Endothelial cell of umbilical vein (primary cell): ENCODE measurements around the gene AK8. TPM values are rescaled to one million over a fixed set of nuclear protein-coding genes. Genes with fewer than 3 reads are reported as not detected.

ENCODE experiments used
- BruUV-seq: library from RNA; stranded (reverse); fragments of 400-500 nt; replicated peaks from 2 replicates; lab custom pipeline; 2021; lab: Mats Ljungman, UMichigan
- CTCF ChIA-PET: fragments of 300-600, 350-600 bp; sonication (Branson Sonifier 250); formaldehyde crosslinking; loops from one replicate; lab custom pipeline; 2021; ENCODE audit warnings: antibody characterized with exemption, inconsistent platforms; lab: Charles Lee
- POLR2A ChIA-PET: fragments of 300-600, 350-600 bp; sonication (Branson Sonifier 250); formaldehyde crosslinking; loops from one replicate; lab custom pipeline; 2021; ENCODE audit warnings: antibody characterized with exemption, inconsistent platforms; lab: Charles Lee
- DNase-seq: peaks from one replicate; pipeline ENCODE4 v3.0.0-alpha.2; 2011; ENCODE audit warnings: low read depth, low spot score
- FAIRE-seq: peaks from 2 replicates; lab custom pipeline; 2011; peaks lifted over from hg19 to GRCh38; lab: Jason Lieb, UNC
- H2AFZ ChIP-seq: 2 replicates; pipeline ENCODE4 v1.6.0; 2012; ENCODE audit warnings: low read depth, low read length, control low read depth, inconsistent platforms
- H3K27ac ChIP-seq: 2 replicates; pipeline ENCODE4 v1.5.1; 2011; ENCODE audit warnings: low read depth, mild to moderate bottlenecking, control low read depth, low read length, moderate library complexity; ENCODE audit not compliant: insufficient read depth
- H3K27me3 ChIP-seq, 2 experiments: 2 replicates each; pipeline versions ENCODE4 v1.6.0 to v1.6.1; 2011; ENCODE audit warnings: low read length in 2 of 2, mixed read lengths in 1 of 2; ENCODE audit not compliant: control insufficient read depth in 2 of 2, insufficient read depth in 2 of 2
- H3K36me3 ChIP-seq, 2 experiments: 2 replicates in 1 of 2; 3 replicates in 1 of 2; pipeline ENCODE4 v1.5.1; 2011; ENCODE audit warnings: low read length in 2 of 2, mild to moderate bottlenecking in 1 of 2, moderate library complexity in 1 of 2; ENCODE audit not compliant: control insufficient read depth in 2 of 2, insufficient read depth in 2 of 2; ENCODE audit errors: extremely low read depth in 1 of 2
- H3K4me1 ChIP-seq: 3 replicates; pipeline ENCODE4 v1.5.1; 2011; ENCODE audit warnings: mild to moderate bottlenecking, low read length; ENCODE audit not compliant: control insufficient read depth, insufficient read depth; ENCODE audit errors: extremely low read depth
- H3K4me2 ChIP-seq: 2 replicates; pipeline ENCODE4 v1.6.1; 2011; ENCODE audit warnings: low read length, control low read depth, mixed read lengths; ENCODE audit not compliant: insufficient read depth
- H3K4me3 ChIP-seq, 3 experiments: fragments of 200-600 bp in 1 of 3; sonication (generic), shearing (Covaris generic) in 1 of 3; replicated peaks in 1 of 3; 2 replicates each; pipeline ENCODE4 v1.5.1; 2011 to 2016; ENCODE audit warnings: control low read depth in 3 of 3, low read length in 3 of 3, mild to moderate bottlenecking in 2 of 3, inconsistent platforms in 1 of 3, low read depth in 1 of 3, moderate library complexity in 1 of 3; ENCODE audit not compliant: insufficient read depth in 1 of 3
- H3K79me2 ChIP-seq: 2 replicates; pipeline ENCODE4 v1.6.0; 2012; ENCODE audit warnings: low read length, inconsistent platforms; ENCODE audit not compliant: control insufficient read depth, insufficient read depth
- H3K9ac ChIP-seq: replicated peaks from 2 replicates; pipeline ENCODE3; 2011; ENCODE audit warnings: low read length, control low read depth; ENCODE audit not compliant: insufficient read depth; ENCODE audit errors: extremely low read depth
- H3K9me1 ChIP-seq: replicated peaks from 3 replicates; pipeline ENCODE4 v1.6.0; 2011; ENCODE audit warnings: mild to moderate bottlenecking, low read length; ENCODE audit not compliant: control insufficient read depth, insufficient read depth; ENCODE audit errors: extremely low read depth
- H3K9me3 ChIP-seq: replicated peaks from 2 replicates; pipeline ENCODE4 v1.5.1; 2012; ENCODE audit warnings: low read length, inconsistent platforms; ENCODE audit not compliant: control insufficient read depth, insufficient read depth
- H4K20me1 ChIP-seq: replicated peaks from 2 replicates; pipeline ENCODE3; 2011; ENCODE audit warnings: mild to moderate bottlenecking, low read length; ENCODE audit not compliant: control insufficient read depth, insufficient read depth; ENCODE audit errors: extremely low read depth
- CTCF ChIP-seq, 2 donors: IDR thresholded peaks; 1 replicate in 1 of 2; 2 replicates in 1 of 2; pipeline ENCODE4 v1.5.1; 2011; ENCODE audit warnings: low read length in 2 of 2, mild to moderate bottlenecking in 2 of 2, moderate library complexity in 2 of 2, control low read depth in 1 of 2, inconsistent platforms in 1 of 2, low read depth in 1 of 2; ENCODE audit not compliant: insufficient read depth in 1 of 2; ENCODE audit errors: extremely low read depth in 1 of 2
- EZH2 ChIP-seq: IDR thresholded peaks from 2 replicates; pipeline ENCODE4 v1.6.1; 2012; ENCODE audit warnings: borderline replicate concordance, low read depth, mild to moderate bottlenecking, moderate library complexity, low read length, inconsistent platforms; ENCODE audit not compliant: severe bottlenecking
- FOS ChIP-seq: IDR thresholded peaks from 2 replicates; pipeline ENCODE4 v1.6.1; 2011; ENCODE audit warnings: mild to moderate bottlenecking, low read length, moderate library complexity, borderline replicate concordance; ENCODE audit not compliant: insufficient read depth
- GATA2 ChIP-seq: IDR thresholded peaks from 2 replicates; pipeline ENCODE4 v1.7.0; 2011; ENCODE audit warnings: low read depth, mild to moderate bottlenecking, moderate library complexity, mixed read lengths, low read length; ENCODE audit not compliant: insufficient read length, insufficient read depth
- JUN ChIP-seq: IDR thresholded peaks from 2 replicates; pipeline ENCODE4 v1.6.1; 2011; ENCODE audit warnings: borderline replicate concordance, low read depth; ENCODE audit not compliant: insufficient read length, insufficient read depth
- MAX ChIP-seq: IDR thresholded peaks from 2 replicates; pipeline ENCODE4 v1.6.1; 2011; ENCODE audit not compliant: insufficient read depth, insufficient read length
- MYC ChIP-seq: IDR thresholded peaks from one replicate; pipeline ENCODE4 v1.6.1; 2011; ENCODE audit warnings: mild to moderate bottlenecking, low read depth, low read length
- POLR2A ChIP-seq: IDR thresholded peaks from 2 replicates; pipeline ENCODE4 v1.6.1; 2012; ENCODE audit warnings: low read depth, mild to moderate bottlenecking, control low read depth, low read length
- POLR2AphosphoS5 ChIP-seq: IDR thresholded peaks from 2 replicates; pipeline ENCODE4 v1.6.1; 2012; ENCODE audit warnings: low read depth, mild to moderate bottlenecking, control low read depth, low read length, moderate library complexity; ENCODE audit not compliant: insufficient read depth
- dilution Hi-C: fragments of 300-500 bp; cut with MboI; formaldehyde crosslinking; loops from one replicate; pipeline ENCODE4 v1.15.0; 2019; ENCODE audit warnings: low sequenced_read_pairs; ENCODE audit not compliant: extremely low pct_ligation_motif_present
- intact Hi-C: fragments of 100-400 bp; cut with micrococcal nuclease; formaldehyde crosslinking; loops from one replicate; pipeline ENCODE4 v1.10.0; 2022
- polyA plus RNA-seq, 4 experiments: library from polyadenylated mRNA; depleted of rRNA in 3 of 4; stranded (reverse) in 3 of 4; unstranded in 1 of 4; fragments of >200 nt; gene quantifications; 2 replicates each; pipeline versions ENCODE4 v1.2.1 to v1.2.3, GENCODE V29; 2011 to 2012; ENCODE audit warnings: missing spikeins in 1 of 4
- total RNA-seq: library from RNA; stranded (reverse); gene quantifications from 2 replicates; pipeline ENCODE4 v1.2.3, GENCODE V29; 2021

AK8 gene
- total and polyA plus RNA-seq, 2 donors (not counting 3 experiments of a cell fraction or from before 2014, with no cell fraction given), result 0.06 TPM; not detected in 1

DNA sequence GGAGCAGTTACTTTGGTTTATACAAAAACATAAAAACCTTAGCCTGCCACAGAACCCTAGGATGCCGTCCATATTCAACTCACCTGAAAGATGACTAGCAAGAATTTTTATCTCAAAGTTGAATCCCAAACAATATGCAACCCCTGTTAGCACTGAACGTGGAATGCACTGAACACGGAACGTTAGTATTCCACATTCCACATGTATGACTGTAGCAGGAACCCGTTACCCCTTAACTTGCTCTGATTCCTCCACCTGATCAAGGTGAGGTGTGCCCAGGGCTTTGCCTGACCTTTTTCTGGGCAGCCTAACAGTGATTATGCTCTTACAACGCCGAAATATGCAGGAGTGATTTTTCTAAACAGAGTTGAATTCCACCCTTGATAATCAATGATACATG is 43.7 kb downstream of the AK8 start:
- no peaks in the 10 kb centered on the region for H4K20me1 ChIP-seq
- CTCF ChIA-PET, result no interaction called here
- H3K79me2 ChIP-seq, result no peaks in the 10 kb centered on the region
- DNase-seq (no peak), FAIRE-seq (no peak)
- intact Hi-C loops (no loop called here), dilution Hi-C loops (no loop called here)
- no peak overlapping the region for H2AFZ ChIP-seq
- peaks cover 2 to 3% of the 10 kb centered on the region in 2 experiments for H3K27me3 ChIP-seq
- no peak overlapping the region for H3K9ac ChIP-seq
- H3K9me3 ChIP-seq, result no peaks in the 10 kb centered on the region
- no peaks in the 10 kb centered on the region for H3K36me3 ChIP-seq
- no peaks in the 10 kb centered on the region for H3K4me1 ChIP-seq
- no peak overlapping the region for H3K4me2 ChIP-seq
- no peaks in the 10 kb centered on the region for H3K9me1 ChIP-seq
- no peak for TF ChIP-seq POLR2AphosphoS5
- TF ChIP-seq CTCF (IDR thresholded peaks at IDR 0.05; ENCODE audit: extremely low read depth in 1 of 2, insufficient read depth in 1 of 2, low read depth in 1 of 2, low read length in 2 of 2), result no peak
- no peak for TF ChIP-seq JUN
- no peak for TF ChIP-seq MAX
- no peak for TF ChIP-seq MYC
- no peak for TF ChIP-seq GATA2
- TF ChIP-seq POLR2A, result no peak
- TF ChIP-seq EZH2, result no peak
- no peak for TF ChIP-seq FOS
- no peak overlapping the region for H3K27ac ChIP-seq
- no TSS peak for BruUV-seq
- POLR2A ChIA-PET, result no interaction called here
- no peak overlapping the region for H3K4me3 ChIP-seq
